NOMO-1 treated with DMSO at 0.1 percent for 48 hours (cell line): Measurements from ENCODE around the gene FLT1.

Experiments used
- DNase-seq: peaks from one replicate; lab custom pipeline; 2025; ENCODE audit not compliant: unreplicated experiment; lab: John Stamatoyannopoulos, UW

The FLT1 gene

DNA sequence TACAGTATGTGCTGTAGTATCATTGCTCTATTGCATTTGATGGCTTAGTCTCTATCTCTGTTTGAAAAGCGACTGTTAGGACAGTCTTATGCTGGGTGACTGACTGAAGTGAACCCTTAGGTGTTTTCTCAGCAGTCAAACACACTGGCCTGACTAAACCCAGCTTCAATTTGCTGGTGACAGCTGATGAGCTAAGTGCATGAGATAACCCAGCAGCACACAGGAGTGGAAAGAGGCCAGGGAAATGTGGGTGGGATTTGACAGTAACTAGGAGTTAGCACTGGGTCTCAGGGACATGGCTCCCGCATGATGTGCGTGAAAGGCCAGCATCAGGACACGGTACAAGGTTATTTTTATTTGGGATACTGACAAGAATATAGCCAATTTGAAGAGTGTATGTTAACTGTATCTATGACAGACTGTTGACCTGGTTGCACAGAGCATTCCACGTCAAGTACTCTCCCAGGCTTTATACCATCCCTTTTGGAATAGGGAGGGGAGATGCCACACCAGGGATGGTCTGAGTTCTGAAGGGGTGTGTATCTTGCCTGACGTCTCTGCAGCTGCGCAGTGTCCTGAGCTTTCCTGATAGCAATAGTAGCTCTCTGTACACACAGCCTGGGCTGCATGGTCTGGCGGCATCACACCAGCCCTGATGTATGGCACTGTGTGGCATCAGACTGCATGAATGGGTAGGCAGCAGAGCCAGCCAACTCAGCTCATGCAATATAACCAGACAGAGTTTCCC, 144.8 kb downstream of the FLT1 start:
- DNase-seq, result no peak

DNA sequence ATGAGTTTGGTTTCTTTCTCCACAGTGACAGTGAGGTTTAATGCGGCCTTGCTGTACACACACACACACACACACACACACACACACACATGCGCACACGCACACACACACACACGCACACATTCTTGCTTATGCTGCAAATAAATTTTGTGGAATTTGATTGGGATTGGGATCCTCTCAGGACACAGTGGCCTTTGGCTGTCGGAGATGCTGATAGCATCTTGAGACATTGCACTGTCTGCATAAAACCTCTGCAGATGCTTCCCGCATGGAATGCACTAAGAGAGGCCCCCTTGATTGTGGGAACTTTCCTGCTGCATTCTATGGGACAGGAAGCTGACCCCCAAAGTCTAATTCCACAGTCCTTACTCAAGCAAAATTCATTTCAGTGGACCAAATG, 145.6 kb downstream of the FLT1 start:
- DNase-seq, result no peak

DNA sequence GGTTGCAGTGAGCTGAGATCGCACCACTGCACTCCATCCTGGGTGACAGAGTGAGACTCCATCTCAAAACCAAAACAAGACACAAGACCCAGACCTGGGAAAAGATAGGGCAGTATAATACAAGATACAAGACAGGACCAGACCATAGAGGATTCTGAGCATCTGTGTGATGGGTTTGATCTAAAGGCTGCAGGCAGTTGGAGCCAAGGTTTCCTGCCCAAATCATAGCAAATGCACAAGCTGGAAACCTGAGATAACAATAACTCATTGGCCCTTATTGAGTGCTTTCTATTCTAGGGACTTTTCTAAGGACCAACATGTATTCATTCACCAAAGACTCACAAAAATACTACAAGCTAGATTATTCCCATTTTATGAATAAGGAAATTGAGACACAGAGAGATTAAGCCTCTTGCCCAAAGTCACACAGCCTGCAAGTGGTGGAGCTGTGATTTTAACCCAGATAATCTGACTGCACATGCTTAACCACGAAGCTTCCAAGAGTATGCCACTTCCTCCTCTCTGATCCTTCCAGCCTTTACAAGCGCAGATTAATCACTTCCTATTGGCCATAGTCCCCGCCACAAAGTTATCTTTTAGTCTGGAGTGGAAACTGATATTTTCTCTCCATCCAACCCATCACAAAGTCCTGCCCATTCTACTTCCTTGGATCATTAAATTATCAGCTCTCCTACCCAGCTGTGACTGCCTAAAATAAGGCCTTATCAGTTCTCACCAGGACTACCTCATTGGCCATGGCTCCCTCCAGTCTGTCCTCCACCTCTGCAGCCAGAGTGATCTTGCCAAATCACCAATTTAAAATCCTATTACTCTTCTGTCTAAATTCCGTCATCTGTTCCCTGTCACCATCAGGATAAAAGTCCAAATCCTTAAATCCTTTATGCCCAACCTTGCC, 147.2 kb downstream of the FLT1 start:
- DNase-seq, result peak; percentile 74

DNA sequence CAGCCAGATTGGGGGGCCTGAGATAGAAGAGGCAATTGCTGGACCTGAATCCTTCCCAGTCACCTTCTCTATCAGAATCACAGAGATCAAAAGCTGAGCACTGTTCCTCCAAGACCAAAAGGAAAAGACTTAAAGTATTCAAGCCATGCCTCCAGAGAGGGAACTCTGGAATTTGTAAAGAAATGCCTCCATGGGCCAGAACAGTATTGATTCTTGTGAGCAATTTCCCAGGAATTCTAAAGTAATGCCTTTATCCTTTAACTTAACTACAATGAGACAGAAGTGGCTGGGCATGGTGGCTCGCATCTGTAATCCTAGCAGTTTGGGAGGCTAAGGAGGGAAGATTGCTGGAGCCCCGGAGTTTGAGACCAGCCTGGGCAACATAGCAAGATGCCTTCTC, 148.8 kb downstream of the FLT1 start:
- DNase-seq, result no peak

DNA sequence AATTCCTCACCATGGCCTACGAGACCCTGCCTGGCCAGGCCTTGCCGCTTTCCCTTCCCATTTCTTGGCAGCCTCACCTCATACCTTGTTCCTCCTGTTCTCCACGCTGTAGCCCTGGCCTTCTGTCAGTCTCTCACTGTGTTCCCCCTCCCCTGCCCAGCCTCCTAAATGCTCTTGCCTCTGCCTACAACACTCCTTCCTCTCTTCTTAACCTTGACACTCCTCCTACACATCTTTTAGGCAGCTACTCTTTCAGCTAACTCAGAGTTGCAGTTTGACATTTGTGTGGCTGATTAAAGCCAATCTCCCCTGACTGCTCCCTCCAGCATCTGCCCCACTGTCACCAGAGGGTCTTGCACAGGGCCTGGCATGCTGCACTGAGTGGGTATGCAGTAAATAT, 150.8 kb downstream of the FLT1 start:
- DNase-seq, result no peak

DNA sequence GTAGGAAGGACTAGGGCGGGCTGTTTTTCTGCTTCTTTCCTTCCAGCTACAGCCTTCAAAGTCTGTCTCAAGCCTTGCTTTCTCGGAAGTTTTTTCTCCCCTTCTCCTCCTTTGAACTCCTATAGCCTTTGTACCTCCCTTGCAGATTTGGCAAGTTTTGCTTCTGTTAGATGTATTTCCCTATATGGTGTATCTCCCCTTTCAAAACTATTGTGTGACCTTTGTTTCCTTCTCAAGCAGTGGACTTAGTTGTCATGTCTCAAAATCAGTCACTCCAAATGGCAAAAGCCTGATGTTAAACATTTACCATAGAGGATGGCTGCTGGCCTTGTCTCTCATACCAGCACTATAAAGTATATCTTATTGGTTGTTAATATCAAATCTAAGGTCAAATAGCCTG, 152.7 kb downstream of the FLT1 start:
- DNase-seq, result no peak

DNA sequence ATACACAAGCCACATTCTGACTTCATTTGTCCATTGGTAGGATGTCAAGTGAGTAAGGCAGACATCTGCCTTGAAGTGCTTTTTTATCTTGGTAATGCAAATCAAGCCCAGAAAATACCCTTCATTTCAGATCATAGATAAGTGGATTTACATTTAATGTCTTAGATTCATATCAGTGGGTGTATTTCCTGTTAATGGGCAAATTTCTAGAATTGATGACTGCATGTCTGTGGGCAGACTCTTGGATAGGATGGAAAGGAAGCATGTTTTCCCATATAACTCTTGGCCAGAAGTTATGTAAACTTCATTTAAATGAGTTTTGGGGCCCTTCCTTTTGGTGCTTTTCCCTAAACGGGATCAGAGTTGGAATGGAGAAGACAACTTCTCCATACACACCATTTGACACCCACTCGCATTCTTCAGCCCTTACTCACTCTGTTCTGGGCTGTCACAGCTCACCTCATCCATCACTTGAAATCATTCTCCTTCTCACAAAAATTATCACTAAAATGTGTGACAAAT, 154.6 kb downstream of the FLT1 start:
- no peak for DNase-seq

- DNase-seq, result no peak
These were observed 155.5 kb downstream of the FLT1 start for GRCh38 chr13:28339419-28339818.

- DNase-seq, result no peak
These were observed 156.2 kb downstream of the FLT1 start for GRCh38 chr13:28338742-28339141.

GRCh38 chr13:28338006-28338574, 156.8 kb downstream of the FLT1 start:
- DNase-seq, result no peak

- no peak for DNase-seq
These were observed 157.5 kb downstream of the FLT1 start for GRCh38 chr13:28337166-28338005.

DNA sequence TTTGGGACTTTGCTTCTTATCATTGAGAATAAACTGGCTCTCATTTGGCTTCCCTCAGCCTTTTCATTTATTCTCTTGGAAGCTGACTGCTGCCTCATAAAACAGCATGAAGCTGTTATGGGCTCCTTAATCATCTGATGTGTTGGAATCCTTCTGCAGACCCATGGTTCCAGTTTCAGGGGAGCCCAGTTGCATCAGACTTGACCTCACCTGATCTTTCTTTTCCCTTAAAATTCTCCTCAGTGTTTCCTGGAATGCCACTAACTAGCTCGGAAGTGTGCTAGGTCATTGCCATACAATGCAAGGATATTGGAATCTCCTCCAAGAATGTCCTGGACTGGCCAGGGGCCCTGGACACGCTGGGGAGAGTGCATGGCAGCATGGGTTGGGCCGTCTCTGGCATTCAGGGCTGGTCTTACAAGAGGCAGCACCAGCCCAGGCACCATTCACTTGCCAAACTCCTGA, 158.7 kb downstream of the FLT1 start:
- no peak for DNase-seq

GRCh38 chr13:28333204-28333881, 161.6 kb downstream of the FLT1 start:
- no peak for DNase-seq

DNA sequence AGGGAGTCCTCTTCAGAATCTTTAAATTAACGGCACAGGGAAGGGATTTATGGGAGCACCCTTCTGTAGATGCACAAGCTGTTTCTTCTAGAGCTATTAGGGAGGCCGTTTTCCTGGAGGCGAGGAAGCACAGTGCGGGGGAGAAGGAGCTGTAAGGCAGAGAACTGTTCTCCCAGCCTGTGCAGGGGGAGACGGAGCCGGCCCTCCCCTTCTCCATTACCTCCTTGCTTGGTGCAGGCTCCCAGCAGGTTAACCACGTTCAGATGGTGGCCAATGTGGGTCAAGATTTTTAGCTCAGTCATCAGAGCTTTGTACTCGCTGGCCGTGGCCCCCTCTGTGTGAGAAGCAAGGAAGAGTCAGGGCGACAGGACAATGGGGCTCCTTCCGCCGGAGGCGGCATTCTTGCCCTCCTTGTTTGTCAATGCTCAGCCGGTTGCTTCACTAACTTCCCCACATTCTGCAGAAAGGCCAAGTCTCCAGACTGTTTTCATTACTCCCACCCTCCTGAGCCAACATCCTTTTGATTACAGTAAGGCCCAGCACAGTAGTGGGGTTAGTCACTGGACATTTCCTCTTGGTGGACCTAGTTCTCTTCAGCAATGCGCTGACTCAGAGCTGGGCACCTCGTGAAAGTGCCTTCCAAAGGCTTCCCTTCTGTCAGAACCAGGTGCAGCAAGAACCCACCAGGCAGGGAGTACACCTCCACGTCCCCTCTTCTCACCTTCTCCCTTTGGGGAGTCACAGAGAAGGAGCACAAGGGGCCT, 165.4 kb downstream of the FLT1 start:
- no peak for DNase-seq

DNA sequence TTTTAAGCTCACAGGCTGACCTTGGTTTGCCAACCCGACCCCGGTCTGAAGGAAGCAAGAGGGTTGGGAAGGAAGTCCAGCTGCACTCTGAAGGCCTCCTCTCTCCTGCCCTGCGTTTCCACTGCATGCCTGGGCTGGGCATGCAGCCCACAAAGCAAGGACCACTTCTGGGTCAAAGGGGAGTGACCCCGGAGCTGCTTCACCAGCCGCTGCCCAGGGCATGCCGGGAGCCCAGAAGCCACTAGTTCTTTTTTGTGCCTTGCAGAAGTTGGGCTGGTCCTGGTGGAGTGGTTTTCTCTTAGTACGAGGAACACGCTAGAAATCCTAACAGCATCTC, 166.7 kb downstream of the FLT1 start:
- DNase-seq, result no peak

GRCh38 chr13:28327373-28328270, 167.3 kb downstream of the FLT1 start:
- DNase-seq, result no peak

DNA sequence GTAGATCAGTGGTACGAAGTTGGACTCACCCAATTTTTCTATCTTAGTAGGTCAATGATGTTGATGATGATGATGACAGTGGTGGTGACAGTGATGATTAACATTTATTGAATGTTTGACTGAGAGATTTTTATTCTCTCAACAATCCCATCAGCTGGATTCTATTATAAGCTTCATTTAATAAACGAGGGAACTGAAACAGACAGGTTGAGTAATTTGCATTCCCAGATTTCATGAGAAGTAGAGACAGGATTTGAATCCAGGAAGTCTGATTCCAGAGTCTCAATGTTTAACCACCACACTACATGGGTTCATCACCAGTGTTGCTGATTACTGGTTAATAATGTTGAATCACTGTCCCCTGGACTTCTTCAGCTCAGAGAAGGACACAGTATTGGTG, 168.9 kb downstream of the FLT1 start:
- DNase-seq, result no peak

DNA sequence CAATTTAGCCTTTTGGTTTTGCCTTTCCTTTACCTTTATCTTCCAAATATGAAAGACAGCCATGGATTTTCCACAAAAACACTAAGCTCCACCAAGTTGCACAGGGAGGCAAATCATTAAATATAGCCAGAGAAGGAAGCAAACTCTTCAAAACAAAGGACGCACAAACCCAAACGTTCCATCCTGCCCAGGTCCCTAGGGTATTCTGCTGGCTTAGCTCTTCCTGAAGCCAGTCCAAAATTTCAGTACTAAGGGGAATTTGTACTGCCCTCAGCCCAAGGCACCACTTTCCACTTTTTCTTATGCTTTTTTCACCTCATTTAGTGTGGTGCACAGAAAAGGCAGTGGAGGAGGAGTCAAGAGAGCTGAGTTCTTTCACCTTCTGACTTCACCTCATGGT, 169.9 kb downstream of the FLT1 start:
- DNase-seq, result no peak
